Suppressor macrophage (primary cell): ENCODE measurements around the gene SOD2.
"Not testable (repeated sequence)": the region's sequence is repeated elsewhere in the genome, so short reads cannot be mapped to it uniquely, and the experiment has no call there.

Experiments used
- DNase-seq, 4 experiments: peaks; one replicate each; pipeline ENCODE4 v3.0.0-alpha.2; 2020 to 2022

SOD2 gene

DNA sequence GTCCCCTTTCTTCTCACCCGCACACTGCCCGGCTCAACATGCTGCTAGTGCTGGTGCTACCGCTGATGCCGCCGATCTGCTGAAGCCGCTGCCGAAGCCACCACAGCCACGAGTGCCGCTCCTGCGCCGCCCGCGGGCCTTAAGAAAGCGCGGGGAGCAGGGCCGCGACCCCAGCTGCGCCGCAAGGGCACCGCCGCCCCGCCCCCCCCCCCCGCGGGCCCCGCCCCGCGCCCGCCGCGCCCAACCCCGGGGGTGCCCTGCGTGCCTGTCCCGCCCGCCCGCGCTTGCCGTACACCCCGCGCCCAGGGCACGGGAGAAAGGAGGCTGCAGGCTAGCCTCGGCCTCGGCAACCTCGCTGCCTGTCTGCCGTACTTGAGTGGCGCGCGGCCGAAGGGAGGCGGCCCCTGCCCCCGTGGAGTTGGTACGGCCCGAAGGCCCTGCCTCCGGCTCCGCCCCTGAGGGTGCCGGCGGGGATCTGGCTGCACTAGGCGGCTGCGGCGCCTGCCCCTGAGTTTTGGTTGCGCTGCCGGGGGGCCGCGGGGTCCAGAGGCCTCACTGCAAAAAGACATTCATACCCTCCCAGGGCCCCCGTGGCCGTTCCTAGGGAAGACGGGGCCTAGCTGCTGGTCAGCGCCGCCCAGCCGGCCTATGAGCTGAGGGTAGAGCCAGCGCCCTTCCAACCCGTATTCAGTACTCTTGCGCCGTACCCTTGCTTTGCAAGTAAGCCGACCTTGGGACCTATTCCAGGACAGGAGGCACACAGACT, at the start of gene SOD2:
TSS of gene SOD2 (minus strand) at position 114 of the 766 bp plus-strand sequence. CDS start at position 40, 74 bp downstream.
- peak; percentile 90 to 95 (median 94) for DNase-seq

- no peak for DNase-seq
Measured at GRCh38 chr6:159742165-159742564, 49.1 kb upstream of the SOD2 start.

DNA sequence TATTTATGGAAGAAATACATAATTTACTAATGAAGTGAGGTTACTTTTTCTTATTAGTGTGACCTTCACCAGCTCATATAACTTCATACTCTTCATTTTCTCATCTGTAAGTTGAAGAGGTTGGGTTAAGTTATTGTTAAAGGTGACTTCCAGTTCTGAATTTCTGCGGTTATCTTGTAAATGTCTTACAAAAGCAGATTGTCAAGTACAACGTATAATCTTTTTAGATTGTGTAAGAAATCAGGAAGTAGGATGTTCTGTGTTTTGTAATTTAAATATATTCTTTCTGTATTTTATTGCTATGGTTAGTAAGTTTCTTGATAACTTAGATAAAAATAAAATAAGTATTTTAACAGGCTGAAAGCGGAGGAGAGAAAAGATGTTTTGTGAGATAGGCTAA, 46.3 kb upstream of the SOD2 start:
- peak in 2 of 4 experiments; percentile 49 to 54 for DNase-seq

DNA sequence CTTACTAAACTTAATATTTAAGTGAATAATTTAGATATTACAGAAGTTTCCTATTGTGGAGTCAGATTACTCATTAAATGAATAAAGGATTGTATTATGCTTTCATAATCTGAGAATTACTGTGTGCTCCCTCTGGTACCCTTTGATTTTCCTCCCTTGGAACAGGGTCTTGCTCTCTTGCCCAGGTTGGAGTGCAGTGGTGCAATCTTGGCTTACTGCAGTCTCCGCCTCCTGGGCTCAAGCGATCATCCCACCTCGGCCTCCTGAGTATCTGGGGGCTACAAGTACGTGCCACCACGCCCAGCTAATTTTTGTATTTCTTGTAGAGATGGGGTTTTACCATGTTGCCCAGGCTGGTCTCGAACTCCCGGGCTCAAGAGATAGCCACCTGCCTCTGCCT, 43.9 kb upstream of the SOD2 start:
- no peak for DNase-seq

- not testable (repeated sequence) for DNase-seq
Measured at GRCh38 chr6:159733395-159733794, 40.4 kb upstream of the SOD2 start.

GRCh38 chr6:159732550-159732949, 39.5 kb upstream of the SOD2 start:
- not testable (repeated sequence) for DNase-seq

GRCh38 chr6:159730332-159730676, 37.3 kb upstream of the SOD2 start:
- DNase-seq, result no peak

- peak in 2 of 4 experiments; percentile 34 to 36 for DNase-seq
Measured at GRCh38 chr6:159729598-159730331, 36.7 kb upstream of the SOD2 start.

DNA sequence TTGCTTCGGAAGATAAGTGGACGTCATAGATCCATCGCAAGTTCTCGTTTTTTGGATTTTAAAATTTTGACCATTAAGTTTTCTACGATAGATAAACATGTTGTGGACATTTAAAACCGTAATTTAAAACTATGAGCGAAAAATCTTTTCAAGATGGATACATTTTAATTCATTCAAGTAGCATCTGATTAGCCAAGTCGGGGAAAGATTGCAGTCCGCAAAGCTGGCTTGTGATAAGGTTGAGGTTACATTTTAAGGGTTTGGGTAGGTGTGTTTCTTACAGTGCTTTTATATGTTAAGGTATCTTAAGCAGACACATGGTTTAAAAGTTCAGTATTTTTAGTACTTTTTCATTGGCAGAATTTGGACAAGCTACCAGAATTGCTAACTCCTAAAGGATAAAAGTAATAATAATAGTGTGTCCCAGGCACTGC, 35.5 kb upstream of the SOD2 start:
- peak in 3 of 4 experiments; percentile 8 to 19 (median 16) for DNase-seq

- DNase-seq, result peak in 3 of 4 experiments; percentile 61 to 64 (median 61)
Measured at GRCh38 chr6:159727717-159728445, 34.8 kb upstream of the SOD2 start.

DNA sequence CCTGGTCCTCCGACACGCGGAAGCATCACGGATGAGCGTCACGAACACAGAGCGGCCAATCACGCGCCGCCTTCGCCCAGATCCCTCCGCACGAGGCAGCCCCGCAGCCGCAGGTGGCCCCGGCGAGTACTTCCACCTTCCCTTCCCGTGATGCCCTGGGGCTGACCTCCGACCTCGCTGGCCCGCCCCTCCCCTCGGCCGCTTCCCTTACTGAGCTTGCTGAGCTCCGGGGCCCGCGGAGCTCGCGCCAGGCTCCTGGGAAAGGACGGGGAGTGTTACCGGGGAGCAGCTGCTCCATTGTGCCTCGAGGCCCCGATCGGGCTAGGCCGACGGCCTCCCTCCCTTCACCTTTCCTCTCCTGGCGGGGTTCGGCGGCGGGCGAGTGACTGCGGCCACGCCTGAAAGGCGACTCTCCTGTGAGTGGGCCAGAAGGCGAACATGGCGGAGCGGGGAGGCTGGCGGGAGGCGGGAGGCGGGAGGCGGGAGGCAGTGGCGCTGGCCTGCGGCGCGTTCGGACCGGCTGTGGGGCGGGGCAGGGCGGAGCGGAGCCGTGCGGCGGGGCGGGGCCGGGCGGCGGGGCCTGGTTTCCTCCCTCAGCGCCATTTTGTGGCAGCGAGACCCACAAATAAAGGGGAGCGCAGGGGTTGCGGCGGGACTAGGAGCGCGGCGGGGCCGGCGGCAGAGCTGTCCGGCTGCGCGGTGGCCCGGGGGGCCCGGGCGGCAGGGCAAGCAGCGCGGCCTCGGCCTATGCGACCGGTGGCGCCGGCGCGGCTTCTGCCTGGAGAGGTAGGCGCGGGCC, 34.1 kb upstream of the SOD2 start, which contains the start of gene WTAP:
TSS of gene WTAP (plus strand) at position 589 of the 799 bp plus-strand sequence. CDS start 8,760 bp downstream, outside the sequence.
- peak; percentile 93 to 97 (median 95) for DNase-seq

DNA sequence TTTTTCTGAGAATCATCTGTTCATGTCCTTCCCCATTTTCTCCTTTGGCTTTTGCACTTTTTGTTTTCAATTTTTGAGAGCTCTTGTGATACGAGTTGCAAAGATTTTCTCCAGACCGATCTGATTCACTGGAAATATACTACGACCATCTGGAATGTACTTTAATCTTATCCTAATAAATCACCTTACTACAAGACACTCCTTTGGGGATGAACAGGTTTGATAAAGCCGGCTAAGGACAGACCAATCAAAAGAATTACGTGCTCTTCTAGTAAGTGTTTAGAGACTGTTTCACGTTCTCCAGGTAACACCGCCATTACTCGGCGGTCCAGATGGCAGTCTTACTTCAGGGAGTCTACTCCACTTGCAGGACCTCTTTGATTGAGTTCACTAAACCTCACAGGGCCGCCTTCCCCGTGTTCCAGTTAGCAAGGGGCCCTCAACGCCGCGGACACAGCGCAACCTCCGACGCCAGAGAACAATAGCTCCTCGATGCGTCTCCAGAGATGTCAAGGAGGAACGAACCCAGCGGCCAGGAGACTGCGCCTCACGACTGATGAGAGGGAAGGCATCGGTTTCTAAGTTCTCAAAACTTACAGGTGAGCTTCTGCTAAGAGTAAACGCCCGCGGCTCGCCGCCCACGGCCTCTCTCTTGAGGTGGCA, 33.3 kb upstream of the SOD2 start:
- DNase-seq, result no peak

GRCh38 chr6:159725208-159725607, 32.2 kb upstream of the SOD2 start:
- DNase-seq, result not testable (repeated sequence)

- no peak for DNase-seq
Measured at GRCh38 chr6:159724778-159725177, 31.7 kb upstream of the SOD2 start.

DNA sequence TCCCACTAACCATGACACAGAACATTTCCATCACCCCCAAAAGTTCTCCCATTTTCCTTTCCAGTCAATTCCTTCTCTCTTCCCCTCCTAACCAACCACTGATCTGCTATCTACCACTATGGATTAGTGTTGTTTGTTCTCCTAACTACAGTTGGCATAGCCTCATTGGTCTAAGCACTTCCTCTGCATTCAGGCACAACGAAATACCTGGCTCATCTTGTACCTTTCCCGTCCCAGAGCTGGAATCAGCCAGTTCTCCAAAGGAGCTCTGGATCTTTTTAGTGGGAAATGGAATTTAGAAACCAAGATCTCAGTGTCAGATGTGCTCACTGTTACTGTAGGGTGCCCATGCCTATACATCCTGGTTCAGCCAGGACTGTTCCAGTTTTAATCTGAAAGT, 30.2 kb upstream of the SOD2 start:
- no peak for DNase-seq

DNA sequence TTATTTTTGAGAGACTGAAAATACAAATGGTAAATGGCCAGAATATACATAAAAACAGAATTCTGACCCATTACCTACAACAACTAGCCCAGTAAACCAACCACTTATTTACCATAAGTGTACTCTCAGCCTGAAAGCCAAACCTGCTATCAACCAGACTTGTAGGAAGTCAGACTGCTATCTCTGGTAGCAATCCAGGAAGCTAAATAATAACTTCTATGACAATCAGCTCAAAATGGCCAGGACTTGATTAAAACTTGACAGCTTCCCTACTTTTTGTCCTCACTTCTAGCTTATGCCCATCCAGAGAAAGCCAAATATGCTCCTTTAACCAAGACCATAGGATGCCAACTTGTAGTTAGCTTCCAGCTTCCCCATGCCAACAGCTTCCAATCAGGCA, 29.6 kb upstream of the SOD2 start:
- no peak for DNase-seq

DNA sequence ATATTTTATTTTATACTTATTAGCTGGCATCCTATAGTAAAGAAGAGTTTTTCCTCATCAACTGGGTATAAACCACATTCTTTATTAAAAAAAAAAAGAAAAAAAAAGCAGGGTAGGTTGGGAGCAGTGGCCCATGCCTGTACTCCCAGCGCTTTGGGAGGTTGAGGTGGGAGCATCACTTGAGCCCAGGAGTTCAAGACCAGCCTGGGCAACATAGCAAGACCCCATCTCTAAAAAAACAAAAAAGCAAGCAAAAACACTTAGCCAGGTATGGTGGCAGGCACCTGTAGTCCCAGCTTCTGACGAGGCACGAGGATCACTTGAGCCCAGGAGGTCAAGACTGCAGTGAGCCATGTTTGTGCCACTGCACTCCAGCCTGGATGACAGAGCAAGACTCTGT, 28.9 kb upstream of the SOD2 start:
- not testable (repeated sequence) for DNase-seq

DNA sequence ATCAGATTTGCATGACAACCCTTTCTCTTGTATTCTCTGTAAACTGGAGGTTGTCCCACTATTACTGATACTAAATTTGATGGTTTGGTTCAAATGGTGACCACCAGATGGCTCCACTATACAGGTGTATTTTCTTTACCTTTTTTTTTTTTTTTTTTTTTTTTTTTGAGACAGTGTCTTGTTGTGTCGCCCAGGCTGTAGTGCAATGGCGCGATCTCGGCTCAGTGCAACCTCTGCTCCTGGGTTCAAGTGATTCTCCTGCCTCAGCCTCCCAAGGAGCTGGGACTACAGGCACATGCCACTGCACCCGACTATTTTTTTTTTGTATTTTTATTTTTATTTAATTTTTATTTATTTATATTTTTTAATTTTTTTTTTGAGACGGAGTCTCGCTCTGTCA, 27.7 kb upstream of the SOD2 start:
- DNase-seq, result no peak

DNA sequence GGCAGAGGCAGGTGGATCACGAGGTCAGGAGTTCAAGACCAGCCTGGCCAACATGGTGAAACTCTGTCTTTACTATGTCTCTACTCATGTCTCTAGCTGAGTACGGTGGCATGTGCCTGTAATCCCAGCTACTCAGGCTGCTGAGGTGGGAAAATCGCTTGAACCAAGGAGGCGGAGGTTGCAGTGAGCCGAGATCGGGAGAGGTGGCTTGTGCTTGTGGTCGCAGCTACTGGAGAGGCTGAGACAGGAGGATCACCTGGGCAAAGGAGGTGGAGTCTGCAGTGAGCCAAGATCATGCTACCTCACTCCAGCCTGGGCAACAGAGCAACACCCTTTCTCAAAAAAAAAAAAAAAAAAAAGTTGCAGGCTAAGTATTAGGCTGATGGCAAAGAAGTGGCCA, 26.2 kb upstream of the SOD2 start:
- DNase-seq, result no peak

GRCh38 chr6:159718634-159719033, 25.6 kb upstream of the SOD2 start:
- DNase-seq, result no peak

DNA sequence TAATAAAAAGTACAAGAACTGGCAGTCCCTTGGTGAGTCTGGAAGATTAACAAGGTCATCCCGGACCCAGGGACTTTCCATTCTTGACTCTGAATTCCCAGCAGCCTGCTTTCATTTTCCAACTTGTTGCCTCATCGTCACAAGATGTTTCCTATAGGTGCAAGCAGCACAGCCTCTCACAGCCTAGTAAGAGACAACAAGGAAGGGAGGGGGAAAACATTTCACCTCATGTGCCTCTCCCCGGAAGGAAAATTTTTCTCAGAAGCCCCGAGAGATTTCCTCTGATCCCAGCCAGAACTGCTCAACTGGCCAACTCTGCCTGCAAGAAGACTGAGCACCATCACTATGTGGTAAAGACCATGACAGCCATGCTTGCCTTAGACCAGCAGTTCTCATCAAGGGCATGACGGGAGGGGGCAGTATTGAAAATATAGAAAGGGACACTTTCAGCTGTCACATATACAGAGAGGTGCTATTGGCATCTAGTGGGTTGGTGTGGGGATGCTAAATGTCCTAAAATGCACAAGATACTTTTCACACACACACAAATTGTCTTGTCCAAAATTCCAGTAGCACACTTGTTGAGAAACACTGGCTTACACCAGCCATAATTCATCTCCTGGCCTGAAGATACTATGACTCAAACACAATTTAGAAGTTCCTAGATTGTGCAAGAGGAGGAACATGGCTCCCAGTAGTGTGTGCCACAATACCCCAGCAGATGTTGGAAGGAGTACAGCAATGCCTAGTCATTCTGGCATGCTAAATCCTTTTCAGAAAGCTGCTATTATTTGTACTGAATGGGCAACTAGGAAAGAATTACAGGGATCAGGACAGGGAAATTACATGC, 23.4 kb upstream of the SOD2 start:
- peak; percentile 68 to 90 (median 79) for DNase-seq
